Smooth muscle cell of bladder (primary cell): ENCODE results near the gene IRGC. TPM values are rescaled to one million over a fixed set of nuclear protein-coding genes. Genes with fewer than 3 reads are reported as not detected.

Experiments used
- total RNA-seq: library from RNA; depleted of rRNA; stranded (reverse); fragments of >200 nt; gene quantifications from 2 replicates; pipeline ENCODE4 v1.2.3, GENCODE V29; 2014

Gene IRGC
- total RNA-seq: not detected in 2 replicates

GRCh38 chr19:43715776-43716175 is at the start of gene IRGC:
Gene IRGC, plus strand, starts transcription at chr19:43716076. Its CDS starts 2,483 bp downstream, at chr19:43718559.

GRCh38 chr19:43754503-43755255 is 38.8 kb downstream of the IRGC start, which contains the start of gene SMG9:
Gene SMG9, minus strand, starts transcription at chr19:43754962. Its CDS starts 4,221 bp downstream, at chr19:43750741.

Other genes starting within 250 kb of the IRGC start
- gene PHLDB3, start 211.3 kb upstream of the IRGC start, total RNA-seq: 15.4 and 19.2 TPM in 2 replicates
- 92.9 and 117 TPM in 2 replicates for gene ETHE1, start 188.9 kb upstream of the IRGC start, total RNA-seq
- 0.14 and 0.28 TPM in 2 replicates for gene ZNF575, start 182.9 kb upstream of the IRGC start, total RNA-seq
- 7.7 and 11.8 TPM in 2 replicates for gene XRCC1, start 140.5 kb upstream of the IRGC start, total RNA-seq
- gene PINLYP, start 140.3 kb upstream of the IRGC start, total RNA-seq: 0.55 and 1.4 TPM in 2 replicates
- gene IRGQ, start 119.9 kb upstream of the IRGC start, total RNA-seq: 15.6 and 17.4 TPM in 2 replicates
- gene ZNF576, start 119.5 kb upstream of the IRGC start, total RNA-seq: 7.1 and 11.4 TPM in 2 replicates
- gene SRRM5, start 104.0 kb upstream of the IRGC start, total RNA-seq: not detected in 2 replicates
- 35.0 and 37.5 TPM in 2 replicates for gene ZNF428, start 96.4 kb upstream of the IRGC start, total RNA-seq
- gene CADM4, start 76.2 kb upstream of the IRGC start, total RNA-seq: 2.0 and 3.0 TPM in 2 replicates
- 75.2 and 84.7 TPM in 2 replicates for gene PLAUR, start 45.9 kb upstream of the IRGC start, total RNA-seq
- gene SMG9, start 38.9 kb downstream of the IRGC start, total RNA-seq: 5.5 and 7.4 TPM in 2 replicates
- gene KCNN4, start 64.9 kb downstream of the IRGC start, total RNA-seq: 0.28 and 0.55 TPM in 2 replicates
- 0.14 and 0.74 TPM in 2 replicates for gene LYPD5, start 86.4 kb downstream of the IRGC start, total RNA-seq
- 11.4 and 14.1 TPM in 2 replicates for gene ZNF283, start 111.2 kb downstream of the IRGC start, total RNA-seq
- 3.3 and 3.4 TPM in 2 replicates for gene ZNF404, start 167.9 kb downstream of the IRGC start, total RNA-seq
- gene ZNF45, start 219.2 kb downstream of the IRGC start, total RNA-seq: 16.8 and 20.5 TPM in 2 replicates
- 6.8 and 7.4 TPM in 2 replicates for gene ZNF221, start 235.2 kb downstream of the IRGC start, total RNA-seq